Mucosa of rectum (tissue), 2 donors: Measurements from ENCODE around the gene FBH1.
"Not testable (repeated sequence)": the region's sequence is repeated elsewhere in the genome, so short reads cannot be mapped to it uniquely, and the experiment has no call there.

Experiments
- H3K27ac ChIP-seq, 2 donors: one replicate each; pipeline ENCODE4 v1.7.0; 2013; ENCODE audit warnings: inconsistent platforms in 2 of 2, low read depth in 2 of 2, low read length in 2 of 2
- H3K27me3 ChIP-seq, 2 donors: one replicate each; pipeline ENCODE4 v1.7.0; 2013; ENCODE audit warnings: low read length in 2 of 2; ENCODE audit not compliant: control insufficient read depth in 2 of 2, insufficient read depth in 2 of 2
- H3K36me3 ChIP-seq, 2 donors: one replicate each; pipeline ENCODE4 v1.7.0; 2013; ENCODE audit warnings: low read length in 2 of 2; ENCODE audit not compliant: control insufficient read depth in 2 of 2, insufficient read depth in 2 of 2
- H3K4me1 ChIP-seq, 2 donors: one replicate each; pipeline ENCODE4 v1.7.0; 2013; ENCODE audit warnings: low read length in 2 of 2, mild to moderate bottlenecking in 1 of 2; ENCODE audit not compliant: control insufficient read depth in 2 of 2, insufficient read depth in 2 of 2
- H3K4me3 ChIP-seq, 2 donors: one replicate each; pipeline ENCODE4 v1.7.0; 2013; ENCODE audit warnings: low read length in 2 of 2
- H3K9ac ChIP-seq, 2 donors: one replicate each; pipeline ENCODE4 v1.7.0; 2013; ENCODE audit warnings: low read length in 2 of 2, low read depth in 1 of 2, mild to moderate bottlenecking in 1 of 2
- H3K9me3 ChIP-seq, 2 donors: one replicate each; pipeline ENCODE4 v1.7.0; 2013; ENCODE audit warnings: low read length in 2 of 2; ENCODE audit not compliant: control insufficient read depth in 2 of 2
- donor health status: healthy.
- donor health status: Normal muscosa, but diverticular disease.

FBH1 gene

DNA sequence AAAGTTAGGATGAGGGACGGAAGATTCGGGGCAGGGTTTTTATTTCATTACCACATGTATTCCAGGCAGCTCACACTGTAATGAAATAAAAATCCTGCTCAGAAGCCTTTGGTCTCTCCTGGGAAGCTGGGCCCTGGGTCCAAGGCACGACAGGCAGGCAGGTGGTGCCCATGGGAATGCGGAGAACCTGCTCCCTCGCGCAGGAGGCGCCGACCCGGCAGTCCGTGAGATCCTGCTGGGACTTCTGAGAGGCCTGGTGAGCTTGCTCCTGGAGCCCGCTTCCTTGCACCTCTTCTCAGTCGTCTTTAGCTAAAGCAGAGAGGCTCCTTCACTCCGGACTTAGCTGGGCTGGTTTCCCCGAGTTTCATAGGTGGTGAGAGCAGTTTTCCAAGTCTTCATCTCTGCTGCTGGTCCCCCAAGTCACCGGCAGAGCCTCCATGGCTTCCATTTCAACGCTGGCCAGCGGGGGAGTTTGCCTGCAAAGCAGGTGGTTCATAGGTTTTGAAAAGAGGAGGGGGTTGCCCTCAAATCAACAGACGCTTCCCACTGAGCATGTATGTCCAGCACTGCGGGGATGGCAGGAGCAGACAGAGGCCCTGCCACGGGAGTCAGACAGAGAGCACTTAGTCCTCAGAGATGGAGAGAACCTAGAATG is 62.8 kb downstream of the FBH1 start:
- Histone ChIP-seq H3K9ac (no peak overlapping the region), H3K36me3 (peaks cover 6 to 19% of the 10 kb centered on the region in 2 donors), H3K9me3 (no peaks in the 10 kb centered on the region), H3K4me1 (no peaks in the 10 kb centered on the region), H3K27me3 (no peaks in the 10 kb centered on the region), H3K27ac (no peak overlapping the region), H3K4me3 (no peak overlapping the region)

DNA sequence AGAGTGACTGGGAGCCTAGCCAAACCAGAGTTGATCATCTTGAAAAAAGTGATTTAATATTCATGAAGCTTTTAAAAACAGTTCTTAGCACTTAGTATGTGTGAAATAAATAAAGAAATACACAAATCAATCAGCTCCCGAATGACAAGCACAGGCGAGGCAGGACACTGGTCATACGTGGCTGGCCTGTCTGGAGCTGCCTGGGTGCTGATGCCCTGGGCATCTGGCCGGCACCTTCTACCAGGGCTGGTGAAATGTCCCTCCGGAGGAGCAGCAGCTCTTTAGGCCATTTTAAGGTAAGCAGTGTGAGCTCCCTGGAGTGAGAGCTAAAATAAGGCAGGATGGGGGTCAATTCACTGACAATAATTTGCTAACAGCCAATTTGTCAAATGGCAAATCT is 63.6 kb downstream of the FBH1 start:
- H3K4me3 ChIP-seq = no peak overlapping the region
- H3K27ac ChIP-seq = no peak overlapping the region
- no peaks in the 10 kb centered on the region for H3K4me1 ChIP-seq
- H3K9ac ChIP-seq = no peak overlapping the region
- H3K9me3 ChIP-seq = no peaks in the 10 kb centered on the region
- peaks cover 6 to 19% of the 10 kb centered on the region in 2 donors for H3K36me3 ChIP-seq
- H3K27me3 ChIP-seq = no peaks in the 10 kb centered on the region

DNA sequence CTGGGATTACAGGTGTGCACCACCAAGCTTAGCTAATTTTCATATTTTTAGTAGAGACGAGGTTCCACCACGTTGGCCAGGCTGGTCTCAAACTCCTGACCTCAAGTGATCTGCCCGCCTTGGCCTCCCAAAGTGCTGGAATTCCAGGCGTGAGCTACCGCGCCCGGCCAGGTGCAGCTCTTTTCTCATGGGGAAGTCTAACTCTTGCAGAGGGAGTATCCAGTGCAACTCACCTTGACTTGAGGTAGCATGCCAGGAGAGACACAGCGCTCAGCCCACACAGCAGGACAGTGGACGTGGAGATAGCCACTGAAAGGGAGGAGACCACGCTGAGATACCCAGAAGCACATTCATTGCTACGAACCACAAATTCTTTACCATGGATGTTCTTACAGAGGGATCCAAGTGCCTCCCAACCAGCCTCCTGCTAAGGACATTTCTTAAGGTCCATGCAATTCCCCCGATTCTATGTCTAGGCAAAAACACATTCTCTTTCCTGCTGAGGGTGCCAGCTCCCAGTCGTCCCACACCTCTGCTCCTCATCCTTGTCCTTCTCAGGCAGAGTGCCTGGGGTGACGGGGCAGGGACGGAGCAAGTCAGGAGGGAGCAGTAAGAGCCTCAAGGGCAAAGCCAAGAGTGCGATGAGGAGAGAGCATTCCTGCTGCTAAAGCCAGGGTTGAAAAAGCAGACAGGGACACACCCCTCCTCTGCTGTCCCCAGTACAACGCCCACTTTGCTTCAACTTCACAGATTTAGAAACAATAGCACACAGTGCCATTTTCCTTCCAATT is 66.3 kb downstream of the FBH1 start:
- Histone ChIP-seq H3K27ac (no peak overlapping the region), H3K36me3 (peaks cover 22 to 31% of the 10 kb centered on the region in 2 donors)

DNA sequence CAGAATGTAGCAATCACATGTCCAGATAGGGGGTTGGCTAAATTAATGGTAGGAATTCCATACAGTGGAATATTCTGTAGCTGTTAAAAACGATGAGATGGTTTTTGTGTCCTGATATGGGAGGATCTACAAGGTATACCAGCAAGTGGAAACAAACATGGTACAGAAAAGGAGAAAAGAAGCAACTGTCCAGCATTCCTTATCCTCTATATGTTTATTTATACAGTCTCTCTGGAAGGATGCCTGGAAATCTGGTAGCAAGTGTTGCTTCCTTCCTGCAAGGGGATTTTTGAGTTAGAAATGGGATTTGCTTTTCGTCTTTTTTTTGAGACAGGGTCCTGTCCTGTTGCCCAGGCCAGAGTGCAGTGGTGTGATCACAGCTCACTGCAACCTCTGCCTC is 68.0 kb downstream of the FBH1 start:
- no peaks in the 10 kb centered on the region for H3K4me1 ChIP-seq
- H3K9me3 ChIP-seq = no peaks in the 10 kb centered on the region
- H3K27ac ChIP-seq = no peak overlapping the region
- peaks cover 32 to 40% of the 10 kb centered on the region in 2 donors for H3K36me3 ChIP-seq
- H3K4me3 ChIP-seq = no peak overlapping the region
- no peaks in the 10 kb centered on the region for H3K27me3 ChIP-seq
- H3K9ac ChIP-seq = no peak overlapping the region

More for the DNA sequence above, 66.3 kb downstream of the FBH1 start:
- Histone ChIP-seq H3K4me3 (no peak overlapping the region), H3K27me3 (no peaks in the 10 kb centered on the region), H3K9me3 (no peaks in the 10 kb centered on the region), H3K4me1 (no peaks in the 10 kb centered on the region), H3K9ac (no peak overlapping the region)

DNA sequence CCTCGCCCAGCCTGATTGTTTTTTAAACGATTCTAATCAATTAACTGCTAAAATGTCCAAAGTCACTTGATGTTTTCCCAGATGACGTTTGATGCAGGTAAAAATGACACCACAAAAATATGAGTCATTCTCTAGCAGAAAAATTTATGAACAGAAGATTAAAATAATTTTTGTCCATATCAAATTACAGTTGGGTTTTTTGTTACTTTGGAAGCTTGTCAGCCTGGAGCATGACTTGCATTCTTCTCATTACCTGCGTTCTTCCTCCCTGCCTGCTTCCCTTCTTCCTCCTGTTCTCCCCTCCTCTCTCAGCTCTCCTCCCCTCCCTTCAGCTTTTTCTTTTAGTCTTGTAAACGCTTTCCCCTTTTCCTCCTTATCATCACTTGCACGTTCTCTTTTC is 68.6 kb downstream of the FBH1 start:
- Histone ChIP-seq H3K4me1 (no peaks in the 10 kb centered on the region), H3K4me3 (no peak overlapping the region), H3K27ac (no peak overlapping the region), H3K9me3 (no peaks in the 10 kb centered on the region), H3K36me3 (peaks cover 32 to 44% of the 10 kb centered on the region in 2 donors), H3K27me3 (no peaks in the 10 kb centered on the region), H3K9ac (no peak overlapping the region)

DNA sequence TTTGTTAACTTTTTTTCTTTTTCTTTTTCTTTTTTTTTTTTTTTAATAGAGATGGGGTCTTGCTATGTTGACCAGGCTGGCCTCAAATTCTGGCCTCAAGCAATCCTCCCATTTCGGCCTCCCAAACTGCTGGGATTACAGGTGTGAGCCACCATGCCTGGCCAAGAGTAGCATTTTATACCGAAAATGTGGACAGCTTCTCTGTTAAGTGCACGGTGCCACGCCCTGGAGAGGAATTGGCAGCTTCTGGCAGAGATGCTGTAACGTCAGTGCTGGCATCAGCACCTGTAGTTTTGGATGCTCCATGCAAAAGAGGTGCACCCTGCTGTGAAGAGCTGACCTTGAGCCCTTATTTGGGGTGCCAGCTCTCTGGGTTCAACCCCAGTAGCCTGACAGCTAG is 69.1 kb downstream of the FBH1 start:
- peaks cover 31 to 44% of the 10 kb centered on the region in 2 donors for H3K36me3 ChIP-seq
- no peaks in the 10 kb centered on the region for H3K27me3 ChIP-seq
- H3K27ac ChIP-seq = no peak overlapping the region
- no peak overlapping the region for H3K9ac ChIP-seq
- no peaks in the 10 kb centered on the region for H3K4me1 ChIP-seq
- H3K9me3 ChIP-seq = no peaks in the 10 kb centered on the region
- no peak overlapping the region for H3K4me3 ChIP-seq

DNA sequence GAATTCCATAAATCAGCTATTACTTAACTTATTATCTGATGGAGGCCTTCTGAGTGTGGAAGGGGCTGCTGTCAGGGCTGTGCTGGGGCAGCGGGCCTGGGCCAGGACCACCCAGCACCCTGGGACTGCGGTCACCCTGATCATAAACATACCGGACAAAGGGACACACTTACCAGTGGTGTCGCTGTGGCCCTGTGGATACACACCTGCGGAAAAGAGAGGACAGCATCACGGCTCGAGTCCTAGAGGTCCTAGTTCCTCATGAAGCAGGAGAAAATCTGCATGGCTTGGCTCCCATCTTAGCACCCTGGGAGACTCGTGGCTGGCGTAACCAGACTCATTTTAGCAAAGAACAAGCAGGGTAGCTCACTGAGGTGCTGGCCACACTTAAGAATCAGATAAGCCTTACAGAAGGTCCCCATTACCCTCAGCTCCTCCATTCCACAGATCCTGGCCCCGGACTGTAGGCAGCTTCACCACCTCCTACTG is 69.6 kb downstream of the FBH1 start:
- H3K9me3 ChIP-seq = no peaks in the 10 kb centered on the region
- H3K4me1 ChIP-seq = no peaks in the 10 kb centered on the region
- H3K9ac ChIP-seq = no peak overlapping the region
- H3K4me3 ChIP-seq = no peak overlapping the region
- H3K27ac ChIP-seq = no peak overlapping the region
- H3K36me3 ChIP-seq = peaks cover 31 to 42% of the 10 kb centered on the region in 2 donors
- no peaks in the 10 kb centered on the region for H3K27me3 ChIP-seq

DNA sequence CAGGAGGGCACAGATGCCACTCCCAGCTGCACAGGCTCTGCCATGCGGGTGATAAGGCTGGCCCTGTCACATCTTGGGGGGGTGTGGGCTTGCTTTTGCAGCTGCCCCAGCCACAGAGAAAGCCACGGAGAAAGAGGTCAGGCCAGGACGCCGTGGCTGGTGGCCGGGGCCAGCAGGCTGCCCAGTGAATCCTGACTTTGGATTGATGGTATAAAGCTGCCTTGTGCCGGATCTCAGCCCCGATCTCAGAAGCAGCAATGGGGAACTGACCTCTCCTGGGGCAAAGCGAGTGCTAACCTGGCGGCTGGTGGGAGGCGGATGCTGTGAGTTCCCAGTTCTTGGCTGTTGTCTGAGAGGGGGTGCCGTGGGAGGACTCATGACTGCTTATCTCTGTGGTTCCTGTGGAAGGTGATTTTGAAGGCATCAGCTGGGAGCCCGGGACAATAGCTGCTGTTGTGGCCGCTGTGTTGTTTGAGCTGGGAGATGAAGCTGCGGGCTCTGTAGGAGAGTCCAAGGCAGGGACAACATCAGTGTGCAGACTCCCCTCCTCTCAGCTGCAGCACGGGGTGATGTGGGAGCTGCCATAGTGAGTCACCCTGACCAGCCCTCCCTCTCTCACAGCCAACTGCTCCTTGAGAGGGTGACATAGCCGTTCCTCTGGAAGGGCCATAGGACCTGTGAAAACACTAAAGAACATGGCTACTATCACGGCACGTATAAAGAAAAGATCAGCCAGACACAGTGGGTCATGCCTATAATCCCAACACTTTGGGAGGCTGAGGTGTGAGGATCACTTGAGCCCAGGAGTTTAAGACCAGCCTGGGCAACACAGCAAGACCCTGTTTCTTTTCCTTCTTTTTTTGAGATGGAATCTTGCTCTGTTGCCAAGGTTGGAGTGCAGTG is 70.3 kb downstream of the FBH1 start:
- H3K27ac ChIP-seq = no peak overlapping the region
- no peaks in the 10 kb centered on the region for H3K27me3 ChIP-seq

DNA sequence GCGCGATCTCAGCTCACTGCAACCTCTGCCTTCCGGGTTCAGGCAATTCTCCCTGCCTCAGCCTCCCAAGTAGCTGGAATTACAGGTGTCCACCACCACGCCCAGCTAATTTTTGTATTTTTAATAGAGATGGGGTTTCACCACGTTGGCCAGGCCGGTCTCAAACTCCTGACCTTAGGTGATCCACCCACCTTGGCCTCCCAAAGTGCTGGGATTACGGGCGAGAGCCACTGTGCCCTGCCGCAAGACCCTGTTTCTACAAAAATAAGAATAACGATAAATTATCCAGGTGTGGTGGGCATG is 70.9 kb downstream of the FBH1 start:
- not testable (repeated sequence) for H3K27me3 ChIP-seq, H3K27ac ChIP-seq, H3K4me1 ChIP-seq, H3K4me3 ChIP-seq, H3K9ac ChIP-seq, H3K9me3 ChIP-seq
- peaks cover 29 to 42% of the 10 kb centered on the region in 2 donors for H3K36me3 ChIP-seq

More for the DNA sequence above, 70.3 kb downstream of the FBH1 start:
- Histone ChIP-seq H3K9ac (no peak overlapping the region), H3K4me3 (no peak overlapping the region), H3K9me3 (no peaks in the 10 kb centered on the region), H3K4me1 (peaks cover 0 to 5% of the 10 kb centered on the region in 2 donors), H3K36me3 (peaks cover 30 to 43% of the 10 kb centered on the region in 2 donors)
